Non-pigmented ciliary epithelial cell (primary cell): ENCODE measurements around the gene DUS4L.
A peak's percentile ranks its signal among the peaks of the same experiment; 100 is the strongest.

Experiments used
- DNase-seq: peaks from one replicate; pipeline ENCODE4 v3.0.0-alpha.2; 2010; ENCODE audit warnings: low read depth

The DUS4L gene

GRCh38 chr7:107580716-107581383 is 17.1 kb downstream of the DUS4L start:
- DNase-seq = no peak

GRCh38 chr7:107581387-107582013 is 17.7 kb downstream of the DUS4L start:
- no peak for DNase-seq

- no peak for DNase-seq
These were observed 19.1 kb downstream of the DUS4L start for GRCh38 chr7:107582875-107583274.

GRCh38 chr7:107584716-107585115 is 20.9 kb downstream of the DUS4L start:
- DNase-seq = no peak

- DNase-seq = no peak
These were observed 24.9 kb downstream of the DUS4L start for GRCh38 chr7:107588529-107589130.

- DNase-seq = no peak
These were observed 27.6 kb downstream of the DUS4L start for GRCh38 chr7:107591421-107591820.

GRCh38 chr7:107592361-107593024 is 28.7 kb downstream of the DUS4L start:
- DNase-seq = peak; percentile 78

- DNase-seq = no peak
These were observed 29.2 kb downstream of the DUS4L start for GRCh38 chr7:107593025-107593410.

- DNase-seq = peak; percentile 91
These were observed 31.4 kb downstream of the DUS4L start for GRCh38 chr7:107594961-107595737.

GRCh38 chr7:107596881-107597581 is 33.3 kb downstream of the DUS4L start:
- DNase-seq = no peak

- no peak for DNase-seq
These were observed 33.8 kb downstream of the DUS4L start for GRCh38 chr7:107597582-107597916.

GRCh38 chr7:107597953-107598352 is 34.2 kb downstream of the DUS4L start:
- no peak for DNase-seq

GRCh38 chr7:107599262-107599661 is 35.5 kb downstream of the DUS4L start:
- DNase-seq = no peak

GRCh38 chr7:107600816-107601215 is 37.0 kb downstream of the DUS4L start:
- DNase-seq = no peak

- DNase-seq = no peak
These were observed 41.5 kb downstream of the DUS4L start for GRCh38 chr7:107605218-107605815.

- DNase-seq = no peak
These were observed 42.5 kb downstream of the DUS4L start for GRCh38 chr7:107606303-107606702.

GRCh38 chr7:107609811-107610261 is 46.1 kb downstream of the DUS4L start:
- no peak for DNase-seq

- no peak for DNase-seq
These were observed 46.6 kb downstream of the DUS4L start for GRCh38 chr7:107610323-107610722.

GRCh38 chr7:107613439-107613838 is 49.7 kb downstream of the DUS4L start:
- no peak for DNase-seq

GRCh38 chr7:107613948-107614347 is 50.2 kb downstream of the DUS4L start:
- DNase-seq = no peak

- no peak for DNase-seq
These were observed 50.7 kb downstream of the DUS4L start for GRCh38 chr7:107614425-107614824.
